ENCODE measurements around the gene KIF23. TPM values are rescaled to one million over a fixed set of nuclear protein-coding genes. Genes with fewer than 3 reads are reported as not detected.
A peak's percentile ranks its signal among the peaks of the same experiment; 100 is the strongest.

KIF23 gene
- total and polyA plus RNA-seq, 2 experiments from 2014 or later, result 52.9 to 103 TPM

- H3K36me3 ChIP-seq (ENCODE audit: insufficient read depth), result no peaks in the 10 kb centered on the region
- no peak overlapping the region for H3K4me3 Mint-ChIP-seq
- H3K4me2 ChIP-seq, result no peak overlapping the region
- H3K9me3 Mint-ChIP-seq, result no peaks in the 10 kb centered on the region
- TF ChIP-seq, protein P1, sequence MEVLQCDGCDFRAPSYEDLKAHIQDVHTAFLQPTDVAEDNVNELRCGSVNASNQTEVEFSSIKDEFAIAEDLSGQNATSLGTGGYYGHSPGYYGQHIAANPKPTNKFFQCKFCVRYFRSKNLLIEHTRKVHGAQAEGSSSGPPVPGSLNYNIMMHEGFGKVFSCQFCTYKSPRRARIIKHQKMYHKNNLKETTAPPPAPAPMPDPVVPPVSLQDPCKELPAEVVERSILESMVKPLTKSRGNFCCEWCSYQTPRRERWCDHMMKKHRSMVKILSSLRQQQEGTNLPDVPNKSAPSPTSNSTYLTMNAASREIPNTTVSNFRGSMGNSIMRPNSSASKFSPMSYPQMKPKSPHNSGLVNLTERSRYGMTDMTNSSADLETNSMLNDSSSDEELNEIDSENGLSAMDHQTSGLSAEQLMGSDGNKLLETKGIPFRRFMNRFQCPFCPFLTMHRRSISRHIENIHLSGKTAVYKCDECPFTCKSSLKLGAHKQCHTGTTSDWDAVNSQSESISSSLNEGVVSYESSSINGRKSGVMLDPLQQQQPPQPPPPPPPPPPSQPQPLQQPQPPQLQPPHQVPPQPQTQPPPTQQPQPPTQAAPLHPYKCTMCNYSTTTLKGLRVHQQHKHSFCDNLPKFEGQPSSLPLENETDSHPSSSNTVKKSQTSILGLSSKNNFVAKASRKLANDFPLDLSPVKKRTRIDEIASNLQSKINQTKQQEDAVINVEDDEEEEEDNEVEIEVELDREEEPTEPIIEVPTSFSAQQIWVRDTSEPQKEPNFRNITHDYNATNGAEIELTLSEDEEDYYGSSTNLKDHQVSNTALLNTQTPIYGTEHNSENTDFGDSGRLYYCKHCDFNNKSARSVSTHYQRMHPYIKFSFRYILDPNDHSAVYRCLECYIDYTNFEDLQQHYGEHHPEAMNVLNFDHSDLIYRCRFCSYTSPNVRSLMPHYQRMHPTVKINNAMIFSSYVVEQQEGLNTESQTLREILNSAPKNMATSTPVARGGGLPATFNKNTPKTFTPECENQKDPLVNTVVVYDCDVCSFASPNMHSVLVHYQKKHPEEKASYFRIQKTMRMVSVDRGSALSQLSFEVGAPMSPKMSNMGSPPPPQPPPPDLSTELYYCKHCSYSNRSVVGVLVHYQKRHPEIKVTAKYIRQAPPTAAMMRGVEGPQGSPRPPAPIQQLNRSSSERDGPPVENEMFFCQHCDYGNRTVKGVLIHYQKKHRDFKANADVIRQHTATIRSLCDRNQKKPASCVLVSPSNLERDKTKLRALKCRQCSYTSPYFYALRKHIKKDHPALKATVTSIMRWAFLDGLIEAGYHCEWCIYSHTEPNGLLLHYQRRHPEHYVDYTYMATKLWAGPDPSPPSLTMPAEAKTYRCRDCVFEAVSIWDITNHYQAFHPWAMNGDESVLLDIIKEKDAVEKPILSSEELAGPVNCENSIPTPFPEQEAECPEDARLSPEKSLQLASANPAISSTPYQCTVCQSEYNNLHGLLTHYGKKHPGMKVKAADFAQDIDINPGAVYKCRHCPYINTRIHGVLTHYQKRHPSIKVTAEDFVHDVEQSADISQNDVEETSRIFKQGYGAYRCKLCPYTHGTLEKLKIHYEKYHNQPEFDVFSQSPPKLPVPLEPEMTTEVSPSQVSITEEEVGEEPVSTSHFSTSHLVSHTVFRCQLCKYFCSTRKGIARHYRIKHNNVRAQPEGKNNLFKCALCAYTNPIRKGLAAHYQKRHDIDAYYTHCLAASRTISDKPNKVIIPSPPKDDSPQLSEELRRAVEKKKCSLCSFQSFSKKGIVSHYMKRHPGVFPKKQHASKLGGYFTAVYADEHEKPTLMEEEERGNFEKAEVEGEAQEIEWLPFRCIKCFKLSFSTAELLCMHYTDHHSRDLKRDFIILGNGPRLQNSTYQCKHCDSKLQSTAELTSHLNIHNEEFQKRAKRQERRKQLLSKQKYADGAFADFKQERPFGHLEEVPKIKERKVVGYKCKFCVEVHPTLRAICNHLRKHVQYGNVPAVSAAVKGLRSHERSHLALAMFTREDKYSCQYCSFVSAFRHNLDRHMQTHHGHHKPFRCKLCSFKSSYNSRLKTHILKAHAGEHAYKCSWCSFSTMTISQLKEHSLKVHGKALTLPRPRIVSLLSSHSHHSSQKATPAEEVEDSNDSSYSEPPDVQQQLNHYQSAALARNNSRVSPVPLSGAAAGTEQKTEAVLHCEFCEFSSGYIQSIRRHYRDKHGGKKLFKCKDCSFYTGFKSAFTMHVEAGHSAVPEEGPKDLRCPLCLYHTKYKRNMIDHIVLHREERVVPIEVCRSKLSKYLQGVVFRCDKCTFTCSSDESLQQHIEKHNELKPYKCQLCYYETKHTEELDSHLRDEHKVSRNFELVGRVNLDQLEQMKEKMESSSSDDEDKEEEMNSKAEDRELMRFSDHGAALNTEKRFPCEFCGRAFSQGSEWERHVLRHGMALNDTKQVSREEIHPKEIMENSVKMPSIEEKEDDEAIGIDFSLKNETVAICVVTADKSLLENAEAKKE (CRISPR knock-in tag; IDR thresholded peaks at IDR 0.05), result no peak
- no peak for TF ChIP-seq STAT1 (IDR thresholded peaks at IDR 0.05; ENCODE audit: unreplicated experiment)
- TF ChIP-seq ZNF331 (CRISPR knock-in tag; IDR thresholded peaks at IDR 0.05; ENCODE audit: low read depth), result no peak
- no peak for TF ChIP-seq CTCF (conservative IDR thresholded peaks at IDR 0.05; ENCODE audit: low read depth in 2 of 2)
- TF ChIP-seq CREB1 (CRISPR knock-in tag; IDR thresholded peaks at IDR 0.05; ENCODE audit: low read depth), result no peak
- no peak for TF ChIP-seq ZNF114 (CRISPR knock-in tag; IDR thresholded peaks at IDR 0.05)
- TF ChIP-seq, protein P2, sequence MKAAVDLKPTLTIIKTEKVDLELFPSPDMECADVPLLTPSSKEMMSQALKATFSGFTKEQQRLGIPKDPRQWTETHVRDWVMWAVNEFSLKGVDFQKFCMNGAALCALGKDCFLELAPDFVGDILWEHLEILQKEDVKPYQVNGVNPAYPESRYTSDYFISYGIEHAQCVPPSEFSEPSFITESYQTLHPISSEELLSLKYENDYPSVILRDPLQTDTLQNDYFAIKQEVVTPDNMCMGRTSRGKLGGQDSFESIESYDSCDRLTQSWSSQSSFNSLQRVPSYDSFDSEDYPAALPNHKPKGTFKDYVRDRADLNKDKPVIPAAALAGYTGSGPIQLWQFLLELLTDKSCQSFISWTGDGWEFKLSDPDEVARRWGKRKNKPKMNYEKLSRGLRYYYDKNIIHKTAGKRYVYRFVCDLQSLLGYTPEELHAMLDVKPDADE (IDR thresholded peaks at IDR 0.05), result no peak
- TF ChIP-seq, protein P3, sequence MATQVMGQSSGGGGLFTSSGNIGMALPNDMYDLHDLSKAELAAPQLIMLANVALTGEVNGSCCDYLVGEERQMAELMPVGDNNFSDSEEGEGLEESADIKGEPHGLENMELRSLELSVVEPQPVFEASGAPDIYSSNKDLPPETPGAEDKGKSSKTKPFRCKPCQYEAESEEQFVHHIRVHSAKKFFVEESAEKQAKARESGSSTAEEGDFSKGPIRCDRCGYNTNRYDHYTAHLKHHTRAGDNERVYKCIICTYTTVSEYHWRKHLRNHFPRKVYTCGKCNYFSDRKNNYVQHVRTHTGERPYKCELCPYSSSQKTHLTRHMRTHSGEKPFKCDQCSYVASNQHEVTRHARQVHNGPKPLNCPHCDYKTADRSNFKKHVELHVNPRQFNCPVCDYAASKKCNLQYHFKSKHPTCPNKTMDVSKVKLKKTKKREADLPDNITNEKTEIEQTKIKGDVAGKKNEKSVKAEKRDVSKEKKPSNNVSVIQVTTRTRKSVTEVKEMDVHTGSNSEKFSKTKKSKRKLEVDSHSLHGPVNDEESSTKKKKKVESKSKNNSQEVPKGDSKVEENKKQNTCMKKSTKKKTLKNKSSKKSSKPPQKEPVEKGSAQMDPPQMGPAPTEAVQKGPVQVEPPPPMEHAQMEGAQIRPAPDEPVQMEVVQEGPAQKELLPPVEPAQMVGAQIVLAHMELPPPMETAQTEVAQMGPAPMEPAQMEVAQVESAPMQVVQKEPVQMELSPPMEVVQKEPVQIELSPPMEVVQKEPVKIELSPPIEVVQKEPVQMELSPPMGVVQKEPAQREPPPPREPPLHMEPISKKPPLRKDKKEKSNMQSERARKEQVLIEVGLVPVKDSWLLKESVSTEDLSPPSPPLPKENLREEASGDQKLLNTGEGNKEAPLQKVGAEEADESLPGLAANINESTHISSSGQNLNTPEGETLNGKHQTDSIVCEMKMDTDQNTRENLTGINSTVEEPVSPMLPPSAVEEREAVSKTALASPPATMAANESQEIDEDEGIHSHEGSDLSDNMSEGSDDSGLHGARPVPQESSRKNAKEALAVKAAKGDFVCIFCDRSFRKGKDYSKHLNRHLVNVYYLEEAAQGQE (IDR thresholded peaks at IDR 0.05; ENCODE audit: unreplicated experiment), result no peak
- no peak for TF ChIP-seq POLR2AphosphoS5 (IDR thresholded peaks at IDR 0.05; ENCODE audit: low read depth)
- no peak for TF ChIP-seq EZH2phosphoT487 (IDR thresholded peaks at IDR 0.05; ENCODE audit: unreplicated experiment)
- TF ChIP-seq JUNB (IDR thresholded peaks at IDR 0.05; ENCODE audit: unreplicated experiment), result no peak
- TF ChIP-seq EZH2 (IDR thresholded peaks at IDR 0.05; ENCODE audit: low read depth, unreplicated experiment), result no peak
- no peak overlapping the region for H3K27ac Mint-ChIP-seq
- H4K20me1 ChIP-seq (replicated peaks; ENCODE audit: insufficient read depth), result no peaks in the 10 kb centered on the region
- H3K9me2 ChIP-seq (ENCODE audit: insufficient read depth), result no peaks in the 10 kb centered on the region
- 0 out of 2 replicates have a peak overlapping the region, but pooled peaks have one; percentile 18 for H2AFZ ChIP-seq
- H3K4me1 Mint-ChIP-seq, result peaks cover 11% of the 10 kb centered on the region
- no peak for DNase-seq (ENCODE audit: low spot score)
- ATAC-seq, result no peak
- H3K79me2 ChIP-seq (replicated peaks; ENCODE audit: insufficient read depth), result no peaks in the 10 kb centered on the region
- H3F3A ChIP-seq (replicated peaks; ENCODE audit: low read depth), result no peaks in the 10 kb centered on the region
- H3K36me3 Mint-ChIP-seq (ENCODE audit: low read depth), result no peaks in the 10 kb centered on the region
- H3K27me3 Mint-ChIP-seq (ENCODE audit: insufficient read depth, low read depth, poor library complexity), result peaks cover 5% of the 10 kb centered on the region
- no peak overlapping the region for H3K27ac ChIP-seq (ENCODE audit: low read depth)
- H3K4me3 ChIP-seq, result no peak overlapping the region
- no peaks in the 10 kb centered on the region for H3K4me1 ChIP-seq (ENCODE audit: insufficient read depth)
- no peaks in the 10 kb centered on the region for H3K27me3 ChIP-seq (ENCODE audit: insufficient read depth)
Observed at GRCh38 chr15:69497667-69498066, 83.5 kb downstream of the KIF23 start.

Measured in GM23338 (cell line).